ENCODE measurements around the gene TMEM87A. TPM values are rescaled to one million over a fixed set of nuclear protein-coding genes. Genes with fewer than 3 reads are reported as not detected.

The TMEM87A gene
- total and polyA plus RNA-seq, 12 donors, result 16.8 to 128 (median 49.6) TPM

DNA sequence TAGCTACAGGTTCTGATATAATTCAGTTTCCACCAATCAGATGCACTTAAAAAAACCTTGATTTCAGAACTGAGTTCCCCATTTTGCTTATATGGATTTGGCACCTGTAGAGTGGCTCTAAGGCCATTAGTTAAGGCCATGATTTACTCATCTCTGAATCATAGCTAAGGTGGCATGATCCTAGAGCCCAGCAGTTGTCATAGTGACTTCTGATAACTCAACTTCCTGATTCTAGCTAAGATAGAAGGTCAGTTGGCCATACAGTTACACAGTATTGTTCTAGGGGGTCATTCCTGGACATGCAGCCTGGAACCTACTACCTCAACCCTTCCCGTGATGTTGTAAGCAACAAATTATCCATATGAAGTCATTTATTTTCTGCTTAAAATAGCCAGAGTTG is 15.9 kb upstream of the TMEM87A start:
- no peak overlapping the region for H3K27ac ChIP-seq
- H3K9me3 ChIP-seq (replicated peaks in 1 of 3), result no peaks in the 10 kb centered on the region
- TF ChIP-seq POLR2A (IDR thresholded peaks at IDR 0.05), result no peak
- TF ChIP-seq, protein P1, sequence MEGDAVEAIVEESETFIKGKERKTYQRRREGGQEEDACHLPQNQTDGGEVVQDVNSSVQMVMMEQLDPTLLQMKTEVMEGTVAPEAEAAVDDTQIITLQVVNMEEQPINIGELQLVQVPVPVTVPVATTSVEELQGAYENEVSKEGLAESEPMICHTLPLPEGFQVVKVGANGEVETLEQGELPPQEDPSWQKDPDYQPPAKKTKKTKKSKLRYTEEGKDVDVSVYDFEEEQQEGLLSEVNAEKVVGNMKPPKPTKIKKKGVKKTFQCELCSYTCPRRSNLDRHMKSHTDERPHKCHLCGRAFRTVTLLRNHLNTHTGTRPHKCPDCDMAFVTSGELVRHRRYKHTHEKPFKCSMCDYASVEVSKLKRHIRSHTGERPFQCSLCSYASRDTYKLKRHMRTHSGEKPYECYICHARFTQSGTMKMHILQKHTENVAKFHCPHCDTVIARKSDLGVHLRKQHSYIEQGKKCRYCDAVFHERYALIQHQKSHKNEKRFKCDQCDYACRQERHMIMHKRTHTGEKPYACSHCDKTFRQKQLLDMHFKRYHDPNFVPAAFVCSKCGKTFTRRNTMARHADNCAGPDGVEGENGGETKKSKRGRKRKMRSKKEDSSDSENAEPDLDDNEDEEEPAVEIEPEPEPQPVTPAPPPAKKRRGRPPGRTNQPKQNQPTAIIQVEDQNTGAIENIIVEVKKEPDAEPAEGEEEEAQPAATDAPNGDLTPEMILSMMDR (IDR thresholded peaks at IDR 0.05), result no peak
- H3K27me3 ChIP-seq, result no peaks in the 10 kb centered on the region
- H3K4me3 ChIP-seq, result no peak overlapping the region
- WGBS, 4 donors, result 80 to 100% (median 88%) methylated on average over 1 of the region's 1 CpG
- no peak for DNase-seq
- H3K4me1 ChIP-seq (replicated peaks in 1 of 2), result no peaks in the 10 kb centered on the region
- intact Hi-C loops (cut with DNase I), result no loop called here
- H3K36me3 ChIP-seq (replicated peaks in 1 of 2), result peaks cover 0 to 26% of the 10 kb centered on the region in 2 donors

- Histone ChIP-seq H3K9me3 (replicated peaks in 1 of 3) (no peaks in the 10 kb centered on the region), H3K4me3 (no peak overlapping the region), H3K4me1 (replicated peaks in 1 of 2) (no peaks in the 10 kb centered on the region), H3K36me3 (replicated peaks in 1 of 2) (peaks cover 0 to 20% of the 10 kb centered on the region in 2 donors), H3K27me3 (no peaks in the 10 kb centered on the region), H3K27ac (no peak overlapping the region)
- no peak for DNase-seq
- TF ChIP-seq POLR2A (IDR thresholded peaks at IDR 0.05), result no peak
- TF ChIP-seq, protein P1 (IDR thresholded peaks at IDR 0.05), result no peak
- 93 to 98% (median 97%) methylated on average over 4 of the region's 4 CpGs for WGBS, 4 donors
- intact Hi-C loops (cut with DNase I), result no loop called here
These were observed 14.7 kb upstream of the TMEM87A start for GRCh38 chr15:42287931-42288330.

DNA sequence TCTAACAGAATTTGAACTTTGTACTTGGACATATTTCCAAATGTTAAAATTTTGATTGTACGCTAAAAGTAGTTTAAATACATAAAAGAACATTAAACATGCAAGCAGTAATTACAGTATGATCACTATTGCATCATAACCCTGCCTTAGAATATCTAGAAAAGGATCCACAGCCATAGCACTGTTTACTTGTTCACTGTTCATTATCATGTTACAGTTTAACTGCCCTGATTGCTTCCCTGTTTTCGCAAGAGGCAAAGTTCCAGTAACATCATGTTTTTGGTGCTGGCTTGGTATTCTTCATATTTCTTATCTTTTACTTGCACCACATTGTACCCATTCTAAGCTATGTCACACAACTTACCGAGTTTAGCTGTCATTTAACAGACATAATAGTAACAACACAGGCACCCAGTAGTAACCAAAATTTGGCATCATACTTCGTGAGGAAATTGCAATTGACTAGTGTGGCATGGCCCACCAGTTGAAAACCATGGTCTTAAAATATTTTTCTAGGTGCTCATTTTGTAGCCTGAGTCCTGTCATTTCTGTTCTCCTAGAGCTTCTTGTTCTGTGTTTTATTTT is 13.3 kb upstream of the TMEM87A start:
- H3K27me3 ChIP-seq, result no peaks in the 10 kb centered on the region
- no peaks in the 10 kb centered on the region for H3K9me3 ChIP-seq (replicated peaks in 1 of 3)
- H3K4me3 ChIP-seq, result no peak overlapping the region
- no peaks in the 10 kb centered on the region for H3K4me1 ChIP-seq (replicated peaks in 1 of 2)
- H3K27ac ChIP-seq, result no peak overlapping the region
- intact Hi-C loops (cut with DNase I), result no loop called here
- TF ChIP-seq, protein P1 (IDR thresholded peaks at IDR 0.05), result no peak
- no peak for TF ChIP-seq POLR2A (IDR thresholded peaks at IDR 0.05)
- 91 to 94% (median 93%) methylated on average over 4 of the region's 4 CpGs for WGBS, 4 donors
- peaks cover 0 to 20% of the 10 kb centered on the region in 2 donors for H3K36me3 ChIP-seq (replicated peaks in 1 of 2)
- DNase-seq, result no peak

DNA sequence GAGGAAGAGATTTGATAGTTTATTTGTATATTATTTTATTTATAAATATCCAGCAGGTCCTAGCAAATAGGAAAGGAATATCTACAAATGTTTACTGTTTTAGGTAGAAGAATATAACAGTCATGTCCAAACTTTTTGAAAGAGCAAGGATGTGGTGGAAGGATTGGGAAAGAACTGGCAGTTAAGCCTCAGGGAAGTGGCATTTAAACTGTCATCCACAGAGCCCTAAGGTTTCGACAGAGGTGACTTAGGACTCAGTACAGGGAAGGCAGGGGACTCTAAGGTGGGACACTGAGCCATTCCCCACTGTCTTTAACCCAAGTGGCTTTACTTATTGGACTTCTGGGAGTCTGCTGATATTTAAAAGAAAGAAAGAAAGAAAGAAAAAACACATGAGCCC is 11.8 kb upstream of the TMEM87A start:
- no peaks in the 10 kb centered on the region for H3K4me1 ChIP-seq (replicated peaks in 1 of 2)
- no peak for DNase-seq
- H3K9me3 ChIP-seq (replicated peaks in 1 of 3), result no peaks in the 10 kb centered on the region
- no peak for TF ChIP-seq POLR2A (IDR thresholded peaks at IDR 0.05)
- TF ChIP-seq, protein P1 (IDR thresholded peaks at IDR 0.05), result no peak
- intact Hi-C loops (cut with DNase I), result no loop called here
- H3K36me3 ChIP-seq (replicated peaks in 1 of 2), result peaks cover 0 to 27% of the 10 kb centered on the region in 2 donors
- H3K4me3 ChIP-seq, result no peak overlapping the region
- H3K27ac ChIP-seq, result no peak overlapping the region
- H3K27me3 ChIP-seq, result no peaks in the 10 kb centered on the region
- WGBS, 4 donors, result 74 to 100% (median 88%) methylated on average over 1 of the region's 1 CpG

Data from adrenal gland (tissue), 12 donors.